Chondrocyte (in vitro differentiated cells): Measurements from ENCODE around the gene MTHFD1L. TPM values are rescaled to one million over a fixed set of nuclear protein-coding genes. Genes with fewer than 3 reads are reported as not detected.

ENCODE experiments used
- DNase-seq: peaks from one replicate; pipeline ENCODE4 v3.0.0; 2021; ENCODE audit warnings: mixed read lengths, low spot score
- H3K27ac Mint-ChIP-seq: one replicate; pipeline ENCODE4 v1.8.0; 2021; ENCODE audit warnings: mild to moderate bottlenecking, moderate library complexity, mixed read lengths; ENCODE audit not compliant: unreplicated experiment
- H3K27me3 Mint-ChIP-seq: 2 replicates; pipeline ENCODE4 v1.8.0; 2021; ENCODE audit warnings: low read depth, mixed read lengths
- H3K36me3 Mint-ChIP-seq: 2 replicates; pipeline ENCODE4 v1.8.0; 2021; ENCODE audit warnings: low read depth, mixed read lengths
- H3K4me1 Mint-ChIP-seq: 2 replicates; pipeline ENCODE4 v1.8.0; 2021; ENCODE audit warnings: low read depth, mild to moderate bottlenecking, mixed read lengths
- H3K4me3 Mint-ChIP-seq: one replicate; pipeline ENCODE4 v1.8.0; 2021; ENCODE audit warnings: mild to moderate bottlenecking, moderate library complexity, mixed read lengths; ENCODE audit not compliant: unreplicated experiment
- H3K9me3 Mint-ChIP-seq: 2 replicates; pipeline ENCODE4 v1.8.0; 2021; ENCODE audit warnings: low read depth, mixed read lengths
- CTCF ChIP-seq: fragments of 200-600 bp; sonication (generic); IDR thresholded peaks from 2 replicates; pipeline ENCODE4 v1.5.0; 2021; ENCODE audit warnings: antibody characterized with exemption, mild to moderate bottlenecking, moderate library complexity
- total RNA-seq: library from RNA; stranded (reverse); gene quantifications from 3 replicates; pipeline ENCODE4 v1.2.1, GENCODE V29; 2021

MTHFD1L gene
- total RNA-seq, 1 donor from 2014 or later: 93.7 TPM

- Mint-ChIP-seq H3K4me1 (peaks cover 8% of the 10 kb centered on the region), H3K4me3 (no peak overlapping the region), H3K36me3 (peaks cover 30% of the 10 kb centered on the region)
Measured at GRCh38 chr6:150975136-150975535, 109.6 kb downstream of the MTHFD1L start.

GRCh38 chr6:150977281-150977680, 111.8 kb downstream of the MTHFD1L start:
- Mint-ChIP-seq H3K9me3 (peaks cover 3% of the 10 kb centered on the region), H3K4me1 (peaks cover 14% of the 10 kb centered on the region), H3K27me3 (no peaks in the 10 kb centered on the region), H3K27ac (peak overlapping the region; percentile 20), H3K4me3 (no peak overlapping the region), H3K36me3 (peaks cover 34% of the 10 kb centered on the region)
- no peak for TF ChIP-seq CTCF
- no peak for DNase-seq

More at GRCh38 chr6:150975136-150975535, 109.6 kb downstream of the MTHFD1L start:
- Mint-ChIP-seq H3K27me3 (no peaks in the 10 kb centered on the region), H3K9me3 (peaks cover 3% of the 10 kb centered on the region), H3K27ac (no peak overlapping the region)
- DNase-seq: no peak
- no peak for TF ChIP-seq CTCF

GRCh38 chr6:150978624-150979023, 113.1 kb downstream of the MTHFD1L start:
- no peak for TF ChIP-seq CTCF
- no peak overlapping the region for H3K27ac Mint-ChIP-seq
- no peak for DNase-seq

GRCh38 chr6:150979826-150980350, 114.4 kb downstream of the MTHFD1L start:
- Mint-ChIP-seq H3K9me3 (no peaks in the 10 kb centered on the region), H3K27ac (no peak overlapping the region)

More at GRCh38 chr6:150978624-150979023, 113.1 kb downstream of the MTHFD1L start:
- Mint-ChIP-seq H3K9me3 (peaks cover 3% of the 10 kb centered on the region), H3K27me3 (no peaks in the 10 kb centered on the region), H3K4me3 (no peak overlapping the region), H3K4me1 (peaks cover 14% of the 10 kb centered on the region), H3K36me3 (peaks cover 29% of the 10 kb centered on the region)

GRCh38 chr6:150981095-150981494, 115.6 kb downstream of the MTHFD1L start:
- H3K27ac Mint-ChIP-seq: no peak overlapping the region
- no peak for TF ChIP-seq CTCF
- H3K27me3 Mint-ChIP-seq: no peaks in the 10 kb centered on the region
- H3K4me3 Mint-ChIP-seq: no peak overlapping the region
- H3K36me3 Mint-ChIP-seq: peaks cover 23% of the 10 kb centered on the region
- peaks cover 14% of the 10 kb centered on the region for H3K4me1 Mint-ChIP-seq
- no peaks in the 10 kb centered on the region for H3K9me3 Mint-ChIP-seq
- no peak for DNase-seq

More at GRCh38 chr6:150979826-150980350, 114.4 kb downstream of the MTHFD1L start:
- Mint-ChIP-seq H3K36me3 (peaks cover 23% of the 10 kb centered on the region), H3K4me3 (no peak overlapping the region), H3K4me1 (peaks cover 14% of the 10 kb centered on the region), H3K27me3 (no peaks in the 10 kb centered on the region)
- no peak for DNase-seq
- TF ChIP-seq CTCF: no peak
